ENCODE data around the gene PRR11. TPM values are rescaled to one million over a fixed set of nuclear protein-coding genes. Genes with fewer than 3 reads are reported as not detected.

The PRR11 gene

Small RNAs within 50 kb of the gene (small RNA-seq; reads per million reads assigned to genes)
- gene MIR301A (ENCODE audit: low read depth): 2,476 reads per million, percentile 98 among the genes with 10 or more reads in this experiment
- 1,333 reads per million, percentile 97 among the genes with 10 or more reads in this experiment for gene MIR454 (ENCODE audit: low read depth)
- not detected for gene RNU2-58P (ENCODE audit: low read depth)

All from mesenchymal stem cell (in vitro differentiated cells and primary cell).